D721Med (cell line): ENCODE results near the gene LRRC14B.
"Not testable (repeated sequence)": the region's sequence is repeated elsewhere in the genome, so short reads cannot be mapped to it uniquely, and the experiment has no call there.

Source experiments
- DNase-seq: peaks from one replicate; pipeline ENCODE4 v3.0.0; 2011; ENCODE audit warnings: low spot score; ENCODE audit not compliant: insufficient read length
- FAIRE-seq: peaks from 2 replicates; lab custom pipeline; 2011; peaks lifted over from hg19 to GRCh38; lab: Jason Lieb, UNC

The LRRC14B gene

DNA sequence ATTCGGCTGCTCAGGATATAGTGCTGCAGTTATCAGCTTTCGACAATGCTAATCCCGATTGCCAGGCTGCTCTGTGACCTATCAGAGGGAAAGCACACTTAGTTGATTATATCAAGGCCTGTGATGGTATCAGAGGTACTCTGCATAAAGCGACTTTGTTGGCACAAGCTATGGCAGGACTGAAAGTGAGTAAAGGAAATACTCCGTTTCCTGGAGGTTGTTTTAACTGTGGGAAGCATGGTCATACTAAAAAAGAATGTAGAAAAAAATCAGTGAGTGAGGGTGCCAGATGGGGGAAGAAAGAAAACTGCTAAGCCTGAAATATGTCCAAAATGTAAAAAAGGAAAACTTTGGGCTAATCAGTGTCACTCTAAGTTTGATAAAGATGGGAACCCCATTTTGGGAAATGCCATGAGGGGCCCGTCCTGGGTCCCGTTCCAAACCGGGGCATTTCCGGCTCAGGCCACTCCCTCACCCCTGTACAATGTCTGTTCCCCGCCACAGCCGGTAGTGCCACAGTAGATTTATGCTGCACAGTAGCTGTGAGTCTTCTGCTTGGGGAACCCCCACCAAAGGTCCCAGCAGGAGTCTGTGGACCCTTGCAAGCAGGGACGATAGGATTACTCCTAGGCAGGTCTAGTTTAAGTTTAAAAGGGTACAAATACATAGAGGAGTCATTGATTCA lies 52.5 kb downstream of the LRRC14B start:
- DNase-seq, FAIRE-seq: not testable (repeated sequence)

DNA sequence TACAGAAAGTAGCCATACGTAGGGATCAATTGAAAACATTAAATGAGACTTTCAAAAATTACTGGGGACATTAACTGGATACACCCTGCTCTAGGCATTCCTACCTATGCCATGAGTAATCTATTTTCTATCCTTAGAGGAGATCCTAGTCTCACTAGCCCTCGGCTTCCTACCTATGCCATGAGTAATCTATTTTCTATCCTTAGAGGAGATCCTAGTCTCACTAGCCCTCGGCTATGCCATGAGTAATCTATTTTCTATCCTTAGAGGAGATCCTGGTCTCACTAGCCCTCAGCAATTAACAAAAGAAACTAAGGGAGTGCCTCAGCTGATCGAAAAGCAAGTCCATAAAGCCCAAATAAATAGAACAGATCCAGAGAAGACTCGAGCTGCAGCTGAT lies 54.4 kb downstream of the LRRC14B start:
- not testable (repeated sequence) for FAIRE-seq, DNase-seq
